Inflammatory macrophage (primary cell): ENCODE measurements around the gene PTTG1IP.
"Not testable (repeated sequence)": the region's sequence is repeated elsewhere in the genome, so short reads cannot be mapped to it uniquely, and the experiment has no call there.

Experiments
- DNase-seq, 2 donors: peaks; one replicate each; pipeline ENCODE4 v3.0.0-alpha.2; 2020 to 2022
- total RNA-seq, 18 experiments: gene quantifications; one replicate each; lab custom pipeline; 2026; ENCODE audit warnings: mixed read lengths in 6 of 18, inconsistent platforms in 2 of 18; lab: John Stamatoyannopoulos, UW

The PTTG1IP gene
- total RNA-seq: 154 to 299 (median 245) reads per million in 18 experiments

- peak; percentile 98 to 99 for DNase-seq
Measured at GRCh38 chr21:44873356-44874239, at the start of gene PTTG1IP. PTTG1IP (minus strand) TSS chr21:44873690; CDS start chr21:44873616, 74 bp downstream.

- DNase-seq: no peak
Measured at GRCh38 chr21:44921928-44922327, 48.4 kb upstream of the PTTG1IP start.

- peak; percentile 83 to 91 for DNase-seq
Measured at GRCh38 chr21:44920694-44921604, 47.5 kb upstream of the PTTG1IP start, which contains the start of gene ITGB2. ITGB2 (minus strand) TSS chr21:44920899; CDS start chr21:44910782, 10,117 bp downstream.

- DNase-seq: peak in 1 of 2 donors; percentile 40
Measured at GRCh38 chr21:44919913-44920693, 46.6 kb upstream of the PTTG1IP start.

- peak; percentile 87 to 92 for DNase-seq
Measured at GRCh38 chr21:44919111-44919912, 45.8 kb upstream of the PTTG1IP start.

GRCh38 chr21:44918581-44919033, 45.1 kb upstream of the PTTG1IP start:
- no peak for DNase-seq

GRCh38 chr21:44918107-44918470, 44.6 kb upstream of the PTTG1IP start:
- no peak for DNase-seq

GRCh38 chr21:44917446-44918106, 44.1 kb upstream of the PTTG1IP start:
- DNase-seq: no peak

- DNase-seq: no peak
Measured at GRCh38 chr21:44916965-44917364, 43.5 kb upstream of the PTTG1IP start.

GRCh38 chr21:44914176-44914874, 40.8 kb upstream of the PTTG1IP start:
- DNase-seq: peak; percentile 66 to 81

GRCh38 chr21:44913425-44914175, 40.1 kb upstream of the PTTG1IP start:
- no peak for DNase-seq

GRCh38 chr21:44912506-44913412, 39.3 kb upstream of the PTTG1IP start:
- DNase-seq: not testable (repeated sequence)

- no peak for DNase-seq
Measured at GRCh38 chr21:44912158-44912473, 38.6 kb upstream of the PTTG1IP start.

- DNase-seq: peak; percentile 67 to 74
Measured at GRCh38 chr21:44911384-44912157, 38.1 kb upstream of the PTTG1IP start.

- DNase-seq: no peak
Measured at GRCh38 chr21:44911068-44911383, 37.5 kb upstream of the PTTG1IP start.

- no peak for DNase-seq
Measured at GRCh38 chr21:44910229-44911067, 37.0 kb upstream of the PTTG1IP start.

GRCh38 chr21:44909719-44910118, 36.2 kb upstream of the PTTG1IP start:
- DNase-seq: no peak
